Left ventricle myocardium superior (tissue), 1 donor: ENCODE data around the gene MAP3K4. TPM values are rescaled to one million over a fixed set of nuclear protein-coding genes. Genes with fewer than 3 reads are reported as not detected.
"Not testable (repeated sequence)": the region's sequence is repeated elsewhere in the genome, so short reads cannot be mapped to it uniquely, and the experiment has no call there.

Source experiments
- ATAC-seq: fragments of 200-7000 bp; cut with Tn5 transposase; one replicate; pipeline ENCODE4 v1.9.1; 2020; ENCODE audit warnings: mild to moderate bottlenecking, moderate library complexity
- DNase-seq: peaks from one replicate; pipeline ENCODE4 v3.0.0-alpha.2; 2020
- intact Hi-C: fragments of 100-400 bp; cut with micrococcal nuclease; formaldehyde crosslinking; loops from one replicate; pipeline ENCODE4 v1.11.0; 2022
- total RNA-seq: library from RNA; stranded (reverse); fragmentation: NEBNext Ultra II Directional; extraction: Animal tissue kit (Norgen Biotek cat#: 25700); gene quantifications from one replicate; pipeline ENCODE4 v1.2.1, GENCODE V29; 2021
- donor health status: DM: no; HTN: yes; CAD: no; lungs with severe emphysema.

Gene MAP3K4
- total RNA-seq, 1 donor from 2014 or later, result 43.6 TPM

DNA sequence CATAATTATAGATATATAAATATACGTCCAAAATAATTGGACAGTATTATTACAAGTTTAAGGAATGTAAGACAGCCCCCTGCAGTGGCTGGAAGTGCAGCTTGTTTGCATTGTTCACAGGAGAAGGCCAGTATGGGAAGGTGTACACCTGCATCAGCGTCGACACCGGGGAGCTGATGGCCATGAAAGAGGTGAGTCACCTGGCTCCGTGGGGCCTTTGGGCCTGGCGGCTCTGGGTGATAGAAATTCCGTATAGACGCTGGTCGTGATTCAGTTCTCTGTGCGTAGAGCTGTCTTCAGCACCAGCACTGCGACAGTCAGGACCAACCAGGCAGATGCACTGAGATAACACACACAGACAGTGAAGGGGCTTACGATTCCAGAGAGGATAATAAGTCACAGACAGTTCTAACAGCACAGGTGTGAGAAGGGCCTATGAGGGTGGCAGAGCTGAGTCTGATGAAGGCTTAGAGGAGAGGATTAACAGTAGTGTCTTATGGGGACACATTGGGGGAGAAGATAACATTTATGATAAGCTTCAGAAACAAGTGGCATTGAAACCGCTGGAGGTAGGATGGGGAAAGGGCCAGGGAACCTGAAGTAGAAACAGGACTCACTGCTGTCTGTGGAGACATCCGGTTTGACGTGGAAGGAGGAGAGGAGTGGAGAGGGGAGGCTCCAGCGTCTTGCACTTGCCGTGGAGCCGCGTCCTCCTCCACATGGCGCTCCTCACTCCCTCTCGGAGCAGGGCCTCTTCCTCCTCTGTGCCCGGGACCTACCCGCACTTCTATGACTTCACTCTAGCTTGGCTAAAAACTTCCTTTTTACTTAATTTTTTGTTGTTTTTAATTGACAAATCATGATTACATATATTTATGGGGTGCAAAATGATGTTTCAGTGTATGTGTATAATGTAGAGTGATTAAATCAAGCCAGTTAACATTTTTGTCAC, 116.5 kb downstream of the MAP3K4 start:
- ATAC-seq (no peak), DNase-seq (no peak)
- intact Hi-C loops, result loop anchor here (10.0 kb wide), 1 partner anchor 267 kb away; no protein-coding TSS in a partner anchor

- ATAC-seq (no peak), DNase-seq (no peak)
- intact Hi-C loops, result loop anchor here (10.0 kb wide), 1 partner anchor 266 kb away; no protein-coding TSS in a partner anchor
These were observed 117.3 kb downstream of the MAP3K4 start for GRCh38 chr6:161108916-161109315.

- intact Hi-C loops, result loop anchor here (10.0 kb wide), 1 partner anchor 265 kb away; no protein-coding TSS in a partner anchor
- ATAC-seq (no peak), DNase-seq (no peak)
These were observed 117.8 kb downstream of the MAP3K4 start for GRCh38 chr6:161109366-161109765.

GRCh38 chr6:161110028-161110779, 118.6 kb downstream of the MAP3K4 start:
- intact Hi-C loops, result no loop called here
- no peak for DNase-seq
- ATAC-seq, result no peak

DNA sequence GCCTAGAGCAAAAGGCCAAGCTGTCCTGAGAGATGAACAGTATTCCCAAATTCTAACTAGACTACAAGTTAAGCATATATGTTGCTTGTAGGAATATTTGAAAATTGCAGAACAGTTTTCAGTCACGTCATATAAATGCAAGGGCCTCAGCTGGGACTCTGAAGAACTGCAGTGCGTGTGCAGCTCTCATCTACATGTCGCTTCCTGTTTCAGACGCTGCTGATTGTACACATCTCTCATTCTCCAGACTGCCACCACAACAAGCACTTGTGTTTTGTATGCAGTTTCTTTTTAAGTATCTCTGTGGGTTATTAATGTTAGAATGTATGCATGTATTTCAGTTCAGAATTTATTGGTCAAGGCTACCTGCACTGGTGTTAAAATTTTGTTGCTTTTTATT, 119.7 kb downstream of the MAP3K4 start:
- DNase-seq (no peak), ATAC-seq (no peak)
- intact Hi-C loops, result no loop called here

DNA sequence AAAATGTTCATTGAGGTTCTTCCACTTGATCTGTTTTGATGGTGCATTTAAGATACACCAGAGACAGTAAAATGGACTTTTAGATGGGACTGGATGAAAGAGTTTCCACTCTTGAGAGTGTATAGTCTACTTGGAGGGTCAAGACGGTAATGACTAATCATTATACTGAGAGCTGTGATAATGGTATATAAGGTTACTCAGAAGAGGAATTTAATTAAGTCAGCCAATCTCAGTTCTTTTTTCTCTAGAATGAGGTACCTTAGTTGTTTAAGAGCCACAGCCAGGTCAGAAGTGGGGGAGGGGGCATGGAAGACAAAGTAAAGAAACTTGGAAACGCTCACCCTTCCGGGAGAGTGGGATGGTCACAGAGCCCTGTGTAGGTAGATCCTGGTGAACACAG, 123.9 kb downstream of the MAP3K4 start:
- no peak for ATAC-seq
- intact Hi-C loops, result no loop called here

DNA sequence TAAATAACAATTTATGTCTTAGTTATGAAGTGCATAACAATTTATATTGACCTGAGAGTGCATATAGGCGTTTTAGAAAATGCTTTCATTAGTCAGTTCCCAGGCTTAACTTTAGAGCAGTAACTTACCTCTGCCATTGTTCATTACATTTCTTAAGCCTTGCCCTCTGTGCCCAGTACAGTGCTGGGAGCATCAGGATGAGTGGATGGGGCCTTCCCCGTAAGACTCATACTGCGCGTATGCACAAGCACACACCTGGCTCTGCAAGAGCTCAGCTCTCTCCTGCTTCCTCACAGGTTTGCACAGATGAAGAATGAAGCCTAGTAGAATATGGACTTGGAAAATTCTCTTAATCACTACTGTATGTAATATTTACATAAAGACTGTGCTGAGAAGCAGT, 125.0 kb downstream of the MAP3K4 start:
- ATAC-seq, result no peak
- intact Hi-C loops, result no loop called here
- DNase-seq, result no peak

More for the DNA sequence above, 123.9 kb downstream of the MAP3K4 start:
- DNase-seq, result no peak

DNA sequence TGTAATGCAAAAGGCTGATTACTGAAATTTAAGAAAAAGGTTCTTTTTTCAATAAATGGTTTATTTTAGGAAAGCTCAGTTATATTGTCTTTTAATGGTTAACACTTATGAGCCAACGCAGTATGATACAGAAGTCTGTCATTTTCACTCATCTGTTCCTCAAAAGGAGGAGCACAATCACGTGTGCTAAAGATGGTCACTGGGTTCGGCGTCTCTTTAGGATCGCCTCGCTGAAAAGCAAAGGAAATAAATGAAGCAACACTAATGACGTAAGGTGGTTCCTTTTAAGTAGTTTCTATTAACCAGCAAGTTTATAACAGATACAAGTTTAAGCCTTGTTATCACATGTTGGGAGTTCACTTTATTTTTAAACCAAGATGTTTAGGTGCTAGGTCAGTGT, 125.7 kb downstream of the MAP3K4 start:
- intact Hi-C loops, result no loop called here
- peak; percentile 43 for ATAC-seq
- DNase-seq, result no peak

DNA sequence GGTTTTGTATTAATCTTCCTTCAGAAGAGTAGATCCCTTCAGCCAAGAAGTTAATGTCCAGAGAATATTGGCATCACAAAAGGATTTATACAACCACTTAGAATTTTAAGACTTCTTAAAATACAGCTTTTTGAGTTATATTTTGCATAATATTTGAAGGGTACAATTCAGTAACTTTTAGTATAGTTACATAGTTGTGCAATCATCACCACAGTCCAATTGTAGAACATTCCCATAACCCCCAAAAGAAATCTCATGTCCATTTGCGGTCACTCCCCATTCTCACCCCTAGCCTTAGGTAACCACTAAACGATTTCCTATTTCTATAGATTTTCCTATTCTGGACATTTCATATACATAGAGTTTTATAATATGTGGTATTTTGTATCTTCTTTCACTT, 126.4 kb downstream of the MAP3K4 start:
- DNase-seq (no peak), ATAC-seq (no peak)
- intact Hi-C loops, result no loop called here

- intact Hi-C loops, ATAC-seq, DNase-seq: not testable (repeated sequence)
These were observed 131.8 kb downstream of the MAP3K4 start for GRCh38 chr6:161123319-161123718.

- intact Hi-C loops, result no loop called here
- DNase-seq, result no peak
- ATAC-seq, result no peak
These were observed 134.0 kb downstream of the MAP3K4 start for GRCh38 chr6:161125591-161125990.

GRCh38 chr6:161127071-161127740, 135.6 kb downstream of the MAP3K4 start:
- DNase-seq, result no peak
- ATAC-seq, result no peak
- intact Hi-C loops, result no loop called here

GRCh38 chr6:161128230-161128629, 136.7 kb downstream of the MAP3K4 start:
- no peak for DNase-seq
- intact Hi-C loops, result no loop called here
- no peak for ATAC-seq

DNA sequence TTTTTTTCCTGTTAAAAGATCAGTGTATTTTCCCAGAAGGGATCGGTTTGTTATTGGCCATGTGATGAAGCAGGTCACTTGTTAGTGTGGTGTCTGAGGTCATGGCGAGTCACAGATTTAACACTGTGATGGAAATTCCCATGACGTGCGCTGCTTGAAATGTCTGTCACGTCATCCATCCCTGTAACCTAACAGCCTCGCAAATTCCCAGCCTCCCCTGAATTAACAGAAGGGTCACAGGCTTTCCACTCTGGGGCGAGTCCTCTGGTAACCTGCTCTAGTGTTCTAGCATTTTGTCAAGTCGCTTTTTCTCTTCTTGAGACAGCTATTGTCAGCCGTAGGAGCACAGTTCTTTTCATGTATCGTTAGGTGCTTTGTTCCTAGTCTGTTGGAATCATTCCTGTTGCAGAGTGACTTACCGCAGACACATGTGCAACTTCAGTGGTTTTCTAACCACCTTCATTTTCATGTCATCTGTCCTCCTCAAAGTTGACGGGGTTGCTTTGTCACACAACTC, 137.2 kb downstream of the MAP3K4 start:
- intact Hi-C loops, result no loop called here

GRCh38 chr6:161130541-161130940, 139.0 kb downstream of the MAP3K4 start:
- ATAC-seq (no peak), DNase-seq (no peak)
- intact Hi-C loops, result no loop called here

More for the DNA sequence above, 137.2 kb downstream of the MAP3K4 start:
- DNase-seq, result no peak
- no peak for ATAC-seq

- ATAC-seq, result peak; percentile 29
- no peak for DNase-seq
- intact Hi-C loops, result no loop called here
These were observed 139.6 kb downstream of the MAP3K4 start for GRCh38 chr6:161130967-161131766.

DNA sequence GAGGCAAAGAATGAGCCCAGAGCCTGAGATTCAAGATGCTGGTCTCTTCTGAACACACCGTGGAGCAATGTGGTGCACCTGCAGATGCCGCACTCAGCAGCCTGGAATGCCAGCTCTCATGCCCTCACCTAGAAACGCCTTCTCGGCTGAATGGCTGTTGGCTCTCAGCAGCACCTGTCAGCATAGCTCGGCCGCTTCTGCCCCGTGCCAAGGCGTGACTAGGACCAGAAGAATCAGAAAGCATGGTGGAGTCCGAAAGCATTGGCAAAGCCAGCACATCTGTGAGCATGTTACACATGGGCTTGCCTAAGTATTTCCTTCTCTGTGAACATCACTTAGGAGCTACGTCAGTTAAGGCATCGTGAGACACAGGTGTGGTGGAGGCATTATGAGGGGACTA, 140.8 kb downstream of the MAP3K4 start:
- intact Hi-C loops, result no loop called here
- DNase-seq, result no peak
- ATAC-seq, result no peak

GRCh38 chr6:161133963-161134362, 142.4 kb downstream of the MAP3K4 start:
- DNase-seq (no peak), ATAC-seq (peak; percentile 67)
- intact Hi-C loops, result no loop called here
